ENCODE data around the gene TMEM52. TPM values are rescaled to one million over a fixed set of nuclear protein-coding genes. Genes with fewer than 3 reads are reported as not detected.

TMEM52 gene
- total and polyA plus RNA-seq, 9 of the 15 experiments (the other 6 are each of a cell fraction or from before 2014, with no cell fraction given), result 0.37 to 22.5 (median 6.8) TPM

- TF ChIP-seq RCOR1 (IDR thresholded peaks at IDR 0.05; ENCODE audit: borderline replicate concordance in 1 of 2, low read depth in 2 of 2, low read length in 2 of 2), result 0 out of 4 replicates have a peak, but pooled peaks of 1 of the 2 experiments have one; percentile 24
- TF ChIP-seq GABPB1 (CRISPR knock-in tag; IDR thresholded peaks at IDR 0.05), result 0 out of 2 replicates have a peak, but pooled peaks have one; percentile 0
- peak; percentile 68 for TF ChIP-seq ZNF384 (IDR thresholded peaks at IDR 0.05; ENCODE audit: low read depth, low read length)
- TF ChIP-seq DACH1 (IDR thresholded peaks at IDR 0.05; ENCODE audit: partially characterized antibody), result peak; percentile 83
- peak; percentile 88 for TF ChIP-seq BCOR (IDR thresholded peaks at IDR 0.05)
- 0 out of 2 replicates have a peak, but pooled peaks have one; percentile 17 for TF ChIP-seq HLTF (IDR thresholded peaks at IDR 0.05)
- no peak for TF ChIP-seq NR4A1 (CRISPR knock-in tag; IDR thresholded peaks at IDR 0.05)
- no peak for TF ChIP-seq NR4A1 (tag; IDR thresholded peaks at IDR 0.05)
- TF ChIP-seq FOXP1 (CRISPR knock-in tag; IDR thresholded peaks at IDR 0.05), result 0 out of 2 replicates have a peak, but pooled peaks have one; percentile 6
- TF ChIP-seq SMARCA4 (IDR thresholded peaks at IDR 0.05), result peak; percentile 35; the same call in 1 of the 2 replicates
- TF ChIP-seq RNF2 (IDR thresholded peaks at IDR 0.05), result no peak
- TF ChIP-seq, protein P1, sequence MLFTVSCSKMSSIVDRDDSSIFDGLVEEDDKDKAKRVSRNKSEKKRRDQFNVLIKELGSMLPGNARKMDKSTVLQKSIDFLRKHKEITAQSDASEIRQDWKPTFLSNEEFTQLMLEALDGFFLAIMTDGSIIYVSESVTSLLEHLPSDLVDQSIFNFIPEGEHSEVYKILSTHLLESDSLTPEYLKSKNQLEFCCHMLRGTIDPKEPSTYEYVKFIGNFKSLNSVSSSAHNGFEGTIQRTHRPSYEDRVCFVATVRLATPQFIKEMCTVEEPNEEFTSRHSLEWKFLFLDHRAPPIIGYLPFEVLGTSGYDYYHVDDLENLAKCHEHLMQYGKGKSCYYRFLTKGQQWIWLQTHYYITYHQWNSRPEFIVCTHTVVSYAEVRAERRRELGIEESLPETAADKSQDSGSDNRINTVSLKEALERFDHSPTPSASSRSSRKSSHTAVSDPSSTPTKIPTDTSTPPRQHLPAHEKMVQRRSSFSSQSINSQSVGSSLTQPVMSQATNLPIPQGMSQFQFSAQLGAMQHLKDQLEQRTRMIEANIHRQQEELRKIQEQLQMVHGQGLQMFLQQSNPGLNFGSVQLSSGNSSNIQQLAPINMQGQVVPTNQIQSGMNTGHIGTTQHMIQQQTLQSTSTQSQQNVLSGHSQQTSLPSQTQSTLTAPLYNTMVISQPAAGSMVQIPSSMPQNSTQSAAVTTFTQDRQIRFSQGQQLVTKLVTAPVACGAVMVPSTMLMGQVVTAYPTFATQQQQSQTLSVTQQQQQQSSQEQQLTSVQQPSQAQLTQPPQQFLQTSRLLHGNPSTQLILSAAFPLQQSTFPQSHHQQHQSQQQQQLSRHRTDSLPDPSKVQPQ (CRISPR knock-in tag; IDR thresholded peaks at IDR 0.05; ENCODE audit: borderline replicate concordance), result no peak
- TF ChIP-seq, protein P2, sequence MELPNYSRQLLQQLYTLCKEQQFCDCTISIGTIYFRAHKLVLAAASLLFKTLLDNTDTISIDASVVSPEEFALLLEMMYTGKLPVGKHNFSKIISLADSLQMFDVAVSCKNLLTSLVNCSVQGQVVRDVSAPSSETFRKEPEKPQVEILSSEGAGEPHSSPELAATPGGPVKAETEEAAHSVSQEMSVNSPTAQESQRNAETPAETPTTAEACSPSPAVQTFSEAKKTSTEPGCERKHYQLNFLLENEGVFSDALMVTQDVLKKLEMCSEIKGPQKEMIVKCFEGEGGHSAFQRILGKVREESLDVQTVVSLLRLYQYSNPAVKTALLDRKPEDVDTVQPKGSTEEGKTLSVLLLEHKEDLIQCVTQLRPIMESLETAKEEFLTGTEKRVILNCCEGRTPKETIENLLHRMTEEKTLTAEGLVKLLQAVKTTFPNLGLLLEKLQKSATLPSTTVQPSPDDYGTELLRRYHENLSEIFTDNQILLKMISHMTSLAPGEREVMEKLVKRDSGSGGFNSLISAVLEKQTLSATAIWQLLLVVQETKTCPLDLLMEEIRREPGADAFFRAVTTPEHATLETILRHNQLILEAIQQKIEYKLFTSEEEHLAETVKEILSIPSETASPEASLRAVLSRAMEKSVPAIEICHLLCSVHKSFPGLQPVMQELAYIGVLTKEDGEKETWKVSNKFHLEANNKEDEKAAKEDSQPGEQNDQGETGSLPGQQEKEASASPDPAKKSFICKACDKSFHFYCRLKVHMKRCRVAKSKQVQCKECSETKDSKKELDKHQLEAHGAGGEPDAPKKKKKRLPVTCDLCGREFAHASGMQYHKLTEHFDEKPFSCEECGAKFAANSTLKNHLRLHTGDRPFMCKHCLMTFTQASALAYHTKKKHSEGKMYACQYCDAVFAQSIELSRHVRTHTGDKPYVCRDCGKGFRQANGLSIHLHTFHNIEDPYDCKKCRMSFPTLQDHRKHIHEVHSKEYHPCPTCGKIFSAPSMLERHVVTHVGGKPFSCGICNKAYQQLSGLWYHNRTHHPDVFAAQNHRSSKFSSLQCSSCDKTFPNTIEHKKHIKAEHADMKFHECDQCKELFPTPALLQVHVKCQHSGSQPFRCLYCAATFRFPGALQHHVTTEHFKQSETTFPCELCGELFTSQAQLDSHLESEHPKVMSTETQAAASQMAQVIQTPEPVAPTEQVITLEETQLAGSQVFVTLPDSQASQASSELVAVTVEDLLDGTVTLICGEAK (IDR thresholded peaks at IDR 0.05), result 0 out of 2 replicates have a peak, but pooled peaks have one; percentile 24
- TF ChIP-seq, protein P2 (CRISPR knock-in tag; IDR thresholded peaks at IDR 0.05), result no peak
- TF ChIP-seq, protein P3, sequence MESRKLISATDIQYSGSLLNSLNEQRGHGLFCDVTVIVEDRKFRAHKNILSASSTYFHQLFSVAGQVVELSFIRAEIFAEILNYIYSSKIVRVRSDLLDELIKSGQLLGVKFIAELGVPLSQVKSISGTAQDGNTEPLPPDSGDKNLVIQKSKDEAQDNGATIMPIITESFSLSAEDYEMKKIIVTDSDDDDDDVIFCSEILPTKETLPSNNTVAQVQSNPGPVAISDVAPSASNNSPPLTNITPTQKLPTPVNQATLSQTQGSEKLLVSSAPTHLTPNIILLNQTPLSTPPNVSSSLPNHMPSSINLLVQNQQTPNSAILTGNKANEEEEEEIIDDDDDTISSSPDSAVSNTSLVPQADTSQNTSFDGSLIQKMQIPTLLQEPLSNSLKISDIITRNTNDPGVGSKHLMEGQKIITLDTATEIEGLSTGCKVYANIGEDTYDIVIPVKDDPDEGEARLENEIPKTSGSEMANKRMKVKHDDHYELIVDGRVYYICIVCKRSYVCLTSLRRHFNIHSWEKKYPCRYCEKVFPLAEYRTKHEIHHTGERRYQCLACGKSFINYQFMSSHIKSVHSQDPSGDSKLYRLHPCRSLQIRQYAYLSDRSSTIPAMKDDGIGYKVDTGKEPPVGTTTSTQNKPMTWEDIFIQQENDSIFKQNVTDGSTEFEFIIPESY (CRISPR knock-in tag; IDR thresholded peaks at IDR 0.05), result 0 out of 2 replicates have a peak, but pooled peaks have one; percentile 18
These were observed 29.9 kb downstream of the TMEM52 start (continued) for GRCh38 chr1:1889090-1889750.

Measured in K562 (cell line).